GM21447 (cell line): ENCODE data around the gene EPC2.

Experiments used
- ATAC-seq: cut with Tn5 transposase; IDR thresholded peaks from one replicate; pipeline ENCODE4 v1.9.1; 2021; ENCODE audit not compliant: unreplicated experiment

Gene EPC2

GRCh38 chr2:148643998-148644882 is at the start of gene EPC2:
Gene EPC2, plus strand, starts transcription at chr2:148644751. Its CDS starts 267 bp downstream, at chr2:148645018.
- peak; percentile 56 for ATAC-seq

- no peak for ATAC-seq
Observed at GRCh38 chr2:148596018-148596417, 48.5 kb upstream of the EPC2 start.

- ATAC-seq: no peak
Observed at GRCh38 chr2:148599109-148599991, 45.2 kb upstream of the EPC2 start.

- ATAC-seq: peak; percentile 8
Observed at GRCh38 chr2:148602885-148603561, 41.5 kb upstream of the EPC2 start.

GRCh38 chr2:148603562-148603920 is 41.0 kb upstream of the EPC2 start:
- peak; percentile 99 for ATAC-seq

GRCh38 chr2:148604927-148605326 is 39.6 kb upstream of the EPC2 start:
- no peak for ATAC-seq

- ATAC-seq: no peak
Observed at GRCh38 chr2:148607566-148607965, 37.0 kb upstream of the EPC2 start.

GRCh38 chr2:148613231-148614013 is 31.1 kb upstream of the EPC2 start:
- ATAC-seq: no peak

- peak; percentile 11 for ATAC-seq
Observed at GRCh38 chr2:148614014-148614321, 30.6 kb upstream of the EPC2 start.

- peak; percentile 97 for ATAC-seq
Observed at GRCh38 chr2:148614322-148615049, 30.1 kb upstream of the EPC2 start.

- no peak for ATAC-seq
Observed at GRCh38 chr2:148615381-148615841, 29.1 kb upstream of the EPC2 start.

GRCh38 chr2:148616662-148617061 is 27.9 kb upstream of the EPC2 start:
- no peak for ATAC-seq

GRCh38 chr2:148617219-148617618 is 27.3 kb upstream of the EPC2 start:
- ATAC-seq: no peak

- ATAC-seq: no peak
Observed at GRCh38 chr2:148619560-148620195, 24.9 kb upstream of the EPC2 start.

- no peak for ATAC-seq
Observed at GRCh38 chr2:148622366-148622765, 22.2 kb upstream of the EPC2 start.

- ATAC-seq: no peak
Observed at GRCh38 chr2:148623086-148623485, 21.5 kb upstream of the EPC2 start.

- no peak for ATAC-seq
Observed at GRCh38 chr2:148627224-148627623, 17.3 kb upstream of the EPC2 start.

- no peak for ATAC-seq
Observed at GRCh38 chr2:148634749-148635148, 9.8 kb upstream of the EPC2 start.

GRCh38 chr2:148638543-148638942 is 6.0 kb upstream of the EPC2 start:
- ATAC-seq: no peak
